Stomach (tissue), 4 donors: ENCODE data around the gene GRIK1.

Experiments
- CTCF ChIP-seq, 7 experiments: fragments of 450-650 bp in 4 of 7; fragments of 200-600 bp in 3 of 7; sonication (generic) in 3 of 7; IDR thresholded peaks; one replicate each; pipeline ENCODE4 v1.5.1; 2016 to 2019; ENCODE audit warnings: antibody characterized with exemption in 7 of 7, control low read depth in 2 of 7, mild to moderate bottlenecking in 1 of 7
- POLR2A ChIP-seq, 4 donors: fragments of 450-650 bp; IDR thresholded peaks; one replicate each; pipeline ENCODE4 v1.6.1; 2016; ENCODE audit warnings: antibody characterized with exemption in 4 of 4, control low read depth in 2 of 4, mild to moderate bottlenecking in 1 of 4, moderate library complexity in 1 of 4

GRCh38 chr21:29696937-29697336 lies 242.9 kb downstream of the GRIK1 start:
- TF ChIP-seq CTCF (IDR thresholded peaks at IDR 0.05) (no peak), POLR2A (IDR thresholded peaks at IDR 0.05) (no peak)
